Measurements from ENCODE around the gene PCSK6. TPM values are rescaled to one million over a fixed set of nuclear protein-coding genes. Genes with fewer than 3 reads are reported as not detected.

PCSK6 gene
- total and polyA plus RNA-seq, 9 donors = 3.8 to 26.0 (median 13.0) TPM

DNA sequence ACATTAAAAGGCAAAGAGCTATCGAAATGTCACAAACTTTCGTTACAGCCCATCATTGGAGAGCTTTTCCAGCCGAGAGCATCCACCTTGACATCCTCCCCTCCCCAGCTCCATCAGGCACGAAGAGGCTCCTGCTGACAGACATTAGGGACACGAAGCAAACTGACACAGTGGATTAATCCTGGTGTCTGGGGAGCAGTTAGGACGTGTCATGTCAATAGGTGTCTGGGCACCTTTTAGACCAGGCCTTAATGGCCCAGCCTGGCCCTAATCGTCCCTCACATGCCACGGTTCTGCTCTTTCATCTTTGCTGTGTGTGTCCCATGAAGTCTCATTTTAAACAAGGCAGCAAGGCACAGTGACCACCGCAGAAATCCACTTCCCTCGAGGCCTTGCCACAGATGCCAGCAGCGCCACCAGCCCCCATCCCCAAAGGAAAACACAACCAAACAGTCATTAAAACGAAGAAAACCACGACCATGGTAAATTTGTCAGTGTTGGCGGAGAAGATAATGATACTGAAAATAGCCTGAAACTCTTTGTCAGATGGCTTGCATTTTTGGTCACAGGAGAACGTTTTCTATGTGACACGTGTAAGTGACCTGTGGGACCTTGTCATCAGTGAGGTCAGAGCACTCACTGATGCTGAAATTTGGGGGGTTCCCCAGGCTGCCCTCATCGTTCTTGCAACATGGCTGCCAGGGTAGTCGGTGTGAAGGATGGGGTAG, 16.3 kb upstream of the PCSK6 start:
- intact Hi-C loops (cut with DNase I) = no loop called here

DNA sequence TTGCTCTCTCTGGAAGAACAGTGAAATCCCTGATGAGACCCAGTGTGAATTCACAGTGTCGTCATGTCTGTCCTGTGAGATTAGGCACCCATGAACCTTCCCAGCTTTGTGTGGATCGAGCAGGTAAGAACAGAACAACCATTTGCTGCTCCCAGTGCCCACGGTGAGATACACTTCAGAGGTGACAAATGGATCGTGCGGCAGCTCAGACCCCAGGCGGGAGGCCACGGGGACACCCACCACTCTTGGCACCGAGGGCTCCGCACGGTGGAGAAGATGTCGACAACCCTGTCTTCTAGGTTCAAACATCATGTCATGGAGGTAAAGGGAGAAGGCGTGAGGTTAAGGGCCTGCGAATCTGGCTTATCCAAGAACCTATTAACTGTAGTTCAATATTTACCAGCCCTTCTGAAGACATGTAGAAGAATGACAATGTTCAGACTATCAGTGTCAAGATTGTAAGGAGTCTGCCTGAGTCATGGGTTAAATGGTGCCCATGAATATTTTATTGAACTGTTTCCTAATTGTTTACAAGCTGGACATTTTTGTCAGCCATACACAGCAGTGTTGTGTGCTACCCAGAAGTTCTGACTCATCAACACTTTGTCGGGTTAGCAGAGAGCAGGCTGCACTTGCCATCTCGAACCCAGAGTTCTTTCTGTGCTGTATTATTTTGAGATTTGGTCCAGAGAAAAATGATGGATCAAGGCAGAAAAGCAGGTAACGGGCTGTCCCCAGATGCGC, 15.5 kb upstream of the PCSK6 start:
- 92 to 97% (median 94%) methylated on average over 17 of the region's 17 CpGs for WGBS, 3 donors
- H3K9me3 ChIP-seq = no peaks in the 10 kb centered on the region
- H3K27me3 ChIP-seq = no peaks in the 10 kb centered on the region
- H3K4me1 ChIP-seq (ENCODE audit: insufficient read depth) = peaks cover 4% of the 10 kb centered on the region
- H3K4me3 ChIP-seq = no peak overlapping the region
- no peak overlapping the region for H3K27ac ChIP-seq
- no peak for DNase-seq
- TF ChIP-seq POLR2A (IDR thresholded peaks at IDR 0.05) (no peak), EP300 (IDR thresholded peaks at IDR 0.05) (no peak)
- TF ChIP-seq, protein P1, sequence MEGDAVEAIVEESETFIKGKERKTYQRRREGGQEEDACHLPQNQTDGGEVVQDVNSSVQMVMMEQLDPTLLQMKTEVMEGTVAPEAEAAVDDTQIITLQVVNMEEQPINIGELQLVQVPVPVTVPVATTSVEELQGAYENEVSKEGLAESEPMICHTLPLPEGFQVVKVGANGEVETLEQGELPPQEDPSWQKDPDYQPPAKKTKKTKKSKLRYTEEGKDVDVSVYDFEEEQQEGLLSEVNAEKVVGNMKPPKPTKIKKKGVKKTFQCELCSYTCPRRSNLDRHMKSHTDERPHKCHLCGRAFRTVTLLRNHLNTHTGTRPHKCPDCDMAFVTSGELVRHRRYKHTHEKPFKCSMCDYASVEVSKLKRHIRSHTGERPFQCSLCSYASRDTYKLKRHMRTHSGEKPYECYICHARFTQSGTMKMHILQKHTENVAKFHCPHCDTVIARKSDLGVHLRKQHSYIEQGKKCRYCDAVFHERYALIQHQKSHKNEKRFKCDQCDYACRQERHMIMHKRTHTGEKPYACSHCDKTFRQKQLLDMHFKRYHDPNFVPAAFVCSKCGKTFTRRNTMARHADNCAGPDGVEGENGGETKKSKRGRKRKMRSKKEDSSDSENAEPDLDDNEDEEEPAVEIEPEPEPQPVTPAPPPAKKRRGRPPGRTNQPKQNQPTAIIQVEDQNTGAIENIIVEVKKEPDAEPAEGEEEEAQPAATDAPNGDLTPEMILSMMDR (IDR thresholded peaks at IDR 0.05) = no peak
- intact Hi-C loops (cut with DNase I) = no loop called here
- H3K36me3 ChIP-seq = no peaks in the 10 kb centered on the region

More for the DNA sequence above, 16.3 kb upstream of the PCSK6 start:
- TF ChIP-seq EP300 (IDR thresholded peaks at IDR 0.05) (no peak), POLR2A (IDR thresholded peaks at IDR 0.05) (no peak)
- TF ChIP-seq, protein P1 (IDR thresholded peaks at IDR 0.05) = no peak
- 82 to 85% (median 84%) methylated on average over 18 of the region's 18 CpGs for WGBS, 3 donors
- peaks cover 4% of the 10 kb centered on the region for H3K4me1 ChIP-seq (ENCODE audit: insufficient read depth)
- H3K27ac ChIP-seq = no peak overlapping the region
- H3K4me3 ChIP-seq = no peak overlapping the region
- no peaks in the 10 kb centered on the region for H3K36me3 ChIP-seq
- no peak for DNase-seq
- no peaks in the 10 kb centered on the region for H3K27me3 ChIP-seq
- H3K9me3 ChIP-seq = no peaks in the 10 kb centered on the region

DNA sequence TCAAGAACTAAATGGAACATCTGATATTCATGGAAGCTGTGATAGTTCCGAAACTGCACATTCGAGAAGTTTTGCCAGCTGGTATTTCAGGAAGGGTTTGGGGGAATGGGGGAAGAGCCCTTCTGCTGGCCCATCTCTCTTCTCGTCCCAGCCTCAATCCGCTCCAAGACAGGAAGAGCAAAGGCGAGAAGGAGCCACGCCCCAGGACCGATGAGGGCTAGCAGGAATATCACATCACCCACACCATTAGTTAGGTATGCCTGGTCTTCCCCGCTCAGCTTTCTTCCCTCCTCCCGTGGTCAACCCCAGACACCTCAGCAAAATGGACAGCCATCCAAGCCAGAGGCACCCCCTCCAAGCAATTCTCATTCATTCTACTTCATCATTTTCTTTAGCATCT, 14.9 kb upstream of the PCSK6 start:
- Histone ChIP-seq H3K27ac (no peak overlapping the region), H3K27me3 (no peaks in the 10 kb centered on the region), H3K4me1 (ENCODE audit: insufficient read depth) (peaks cover 4% of the 10 kb centered on the region), H3K4me3 (no peak overlapping the region), H3K9me3 (no peaks in the 10 kb centered on the region), H3K36me3 (no peaks in the 10 kb centered on the region)
- DNase-seq = no peak
- intact Hi-C loops (cut with DNase I) = no loop called here
- TF ChIP-seq EP300 (IDR thresholded peaks at IDR 0.05) (no peak), POLR2A (IDR thresholded peaks at IDR 0.05) (no peak)
- TF ChIP-seq, protein P1 (IDR thresholded peaks at IDR 0.05) = no peak
- WGBS, 3 donors = 90 to 92% (median 91%) methylated on average over 9 of the region's 9 CpGs

GRCh38 chr15:101503296-101503599, 13.7 kb upstream of the PCSK6 start:
- Histone ChIP-seq H3K36me3 (no peaks in the 10 kb centered on the region), H3K27ac (no peak overlapping the region), H3K4me1 (ENCODE audit: insufficient read depth) (peaks cover 4% of the 10 kb centered on the region), H3K9me3 (no peaks in the 10 kb centered on the region), H3K27me3 (no peaks in the 10 kb centered on the region), H3K4me3 (no peak overlapping the region)
- intact Hi-C loops (cut with DNase I) = no loop called here
- 89 to 93% (median 93%) methylated on average over 9 of the region's 9 CpGs for WGBS, 3 donors
- TF ChIP-seq EP300 (IDR thresholded peaks at IDR 0.05) = no peak
- TF ChIP-seq, protein P1 (IDR thresholded peaks at IDR 0.05) = no peak
- TF ChIP-seq POLR2A (IDR thresholded peaks at IDR 0.05) = no peak
- DNase-seq = no peak
